ENCODE measurements around the gene FAM83D. TPM values are rescaled to one million over a fixed set of nuclear protein-coding genes. Genes with fewer than 3 reads are reported as not detected.

The FAM83D gene
- total RNA-seq, 2 experiments from 2014 or later = 24.9 to 25.6 TPM

GRCh38 chr20:38920411-38920810 is 5.8 kb upstream of the FAM83D start:
- DNase-seq (no peak), ATAC-seq (no peak)
- Mint-ChIP-seq H3K4me3 (no peak overlapping the region), H3K36me3 (ENCODE audit: low read depth) (peaks cover 40% of the 10 kb centered on the region), H3K4me1 (ENCODE audit: low read depth) (no peaks in the 10 kb centered on the region), H3K27me3 (ENCODE audit: low read depth) (no peaks in the 10 kb centered on the region), H3K27ac (no peak overlapping the region), H3K9me3 (ENCODE audit: insufficient read depth) (no peaks in the 10 kb centered on the region)
- ChIA-PET CTCF (interaction anchor here (0.9 to 1.3 kb wide), 3 partner anchors 11 to 129 kb away, joined by 3 to 4 read pairs (median 4); no protein-coding TSS in a partner anchor), POLR2A (interaction anchor here (1.9 kb wide), 1 partner anchor 41 kb away, joined by 6 read pairs; the partner anchor contains the start of gene DHX35)

DNA sequence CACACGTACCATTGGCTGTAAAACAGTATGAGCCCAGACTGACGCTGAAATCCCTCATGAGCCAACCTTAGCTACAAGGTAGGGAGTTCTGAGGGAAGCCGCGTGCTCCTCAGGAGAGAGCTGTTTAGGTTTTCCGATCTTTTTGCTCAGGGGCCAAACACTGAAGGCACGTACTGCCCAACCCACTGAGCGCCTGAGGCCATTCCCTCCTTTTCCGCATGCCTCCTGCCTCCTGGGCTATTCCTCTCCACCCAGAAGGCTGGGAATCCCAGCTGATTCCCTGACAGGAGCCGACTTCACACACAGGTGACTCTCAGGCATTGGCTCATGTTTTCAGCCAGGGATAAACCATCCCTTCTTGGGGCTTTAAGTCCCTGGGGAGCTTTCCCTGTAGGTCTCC is 5.4 kb upstream of the FAM83D start:
- CTCF ChIA-PET = interaction anchor here (0.9 to 1.6 kb wide), 4 partner anchors 11 to 129 kb away, joined by 3 to 10 read pairs (median 4); no protein-coding TSS in a partner anchor
- H3K4me1 Mint-ChIP-seq (ENCODE audit: low read depth) = peaks cover 4% of the 10 kb centered on the region
- no peak overlapping the region for H3K4me3 Mint-ChIP-seq
- H3K36me3 Mint-ChIP-seq (ENCODE audit: low read depth) = peaks cover 38% of the 10 kb centered on the region
- no peak for DNase-seq
- POLR2A ChIA-PET = interaction anchor here (1.9 kb wide), 1 partner anchor 41 kb away, joined by 6 read pairs; the partner anchor contains the start of gene DHX35
- ATAC-seq = no peak
- no peak overlapping the region for H3K27ac Mint-ChIP-seq
- H3K9me3 Mint-ChIP-seq (ENCODE audit: insufficient read depth) = no peaks in the 10 kb centered on the region
- no peaks in the 10 kb centered on the region for H3K27me3 Mint-ChIP-seq (ENCODE audit: low read depth)

GRCh38 chr20:38924718-38925117 is 1.5 kb upstream of the FAM83D start:
- no peak for ATAC-seq
- DNase-seq = no peak
- Mint-ChIP-seq H3K27ac (peak overlapping the region; percentile 7), H3K4me3 (no peak overlapping the region), H3K4me1 (ENCODE audit: low read depth) (peaks cover 24% of the 10 kb centered on the region), H3K27me3 (ENCODE audit: low read depth) (no peaks in the 10 kb centered on the region), H3K9me3 (ENCODE audit: insufficient read depth) (no peaks in the 10 kb centered on the region), H3K36me3 (ENCODE audit: low read depth) (peaks cover 37% of the 10 kb centered on the region)
- POLR2A ChIA-PET = interaction anchor here (0.8 kb wide), 1 partner anchor 38 kb away, joined by 3 read pairs; the partner anchor contains the start of gene DHX35
- CTCF ChIA-PET = interaction anchor here (0.9 to 3.2 kb wide), 4 partner anchors 32 to 124 kb away, joined by 4 to 26 read pairs (median 11); partner anchors contain the start of gene DHX35

DNA sequence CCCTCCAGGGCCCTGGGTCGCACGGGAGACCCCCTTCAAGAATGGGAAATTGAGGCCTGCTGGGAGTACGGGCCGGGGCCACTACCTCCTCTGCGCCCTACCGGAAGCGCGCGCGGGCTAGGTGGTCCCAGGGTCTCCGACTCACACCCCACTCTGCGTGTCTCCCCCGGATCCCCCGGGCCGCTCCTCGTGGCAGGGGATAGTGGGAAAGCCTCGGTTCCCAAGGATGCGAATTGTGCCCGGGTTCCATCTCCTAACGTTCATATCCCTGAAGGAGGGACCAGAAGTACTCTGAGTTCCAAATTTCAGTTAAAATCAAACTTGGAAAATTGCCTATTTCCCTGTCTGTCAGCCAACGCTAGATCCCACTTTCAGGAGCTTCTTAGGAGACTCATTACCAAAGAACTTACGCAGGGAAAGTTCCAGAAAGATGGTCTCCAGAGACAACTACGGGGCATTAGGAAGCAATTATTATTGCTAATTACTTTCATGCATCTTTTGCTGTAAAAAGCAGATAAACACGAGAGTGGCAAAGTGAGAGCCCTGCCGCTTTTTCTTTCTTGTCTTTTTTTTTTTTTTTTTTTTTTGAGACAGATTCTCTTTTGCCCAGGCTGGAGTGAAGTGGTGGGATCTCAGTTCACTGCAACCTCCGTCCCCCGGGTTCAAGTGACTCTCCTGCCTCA is 858 bp downstream of the FAM83D start:
- H3K27ac Mint-ChIP-seq = peak overlapping the region; percentile 84
- no peaks in the 10 kb centered on the region for H3K27me3 Mint-ChIP-seq (ENCODE audit: low read depth)
- ChIA-PET CTCF (interaction anchor here (0.9 to 4.6 kb wide), 17 partner anchors 14 to 122 kb away, joined by 3 to 40 read pairs (median 4); partner anchors contain the start of genes DHX35 and PPP1R16B), POLR2A (interaction anchor here (0.6 to 3.2 kb wide), 8 partner anchors 13 to 367 kb away, joined by 3 to 25 read pairs (median 3); partner anchors contain the start of genes DHX35 and PPP1R16B)
- H3K4me3 Mint-ChIP-seq = peak overlapping the region; percentile 91
- no peak for ATAC-seq
- H3K4me1 Mint-ChIP-seq (ENCODE audit: low read depth) = peaks cover 44% of the 10 kb centered on the region
- peaks cover 42% of the 10 kb centered on the region for H3K36me3 Mint-ChIP-seq (ENCODE audit: low read depth)
- DNase-seq = no peak
- H3K9me3 Mint-ChIP-seq (ENCODE audit: insufficient read depth) = no peaks in the 10 kb centered on the region

DNA sequence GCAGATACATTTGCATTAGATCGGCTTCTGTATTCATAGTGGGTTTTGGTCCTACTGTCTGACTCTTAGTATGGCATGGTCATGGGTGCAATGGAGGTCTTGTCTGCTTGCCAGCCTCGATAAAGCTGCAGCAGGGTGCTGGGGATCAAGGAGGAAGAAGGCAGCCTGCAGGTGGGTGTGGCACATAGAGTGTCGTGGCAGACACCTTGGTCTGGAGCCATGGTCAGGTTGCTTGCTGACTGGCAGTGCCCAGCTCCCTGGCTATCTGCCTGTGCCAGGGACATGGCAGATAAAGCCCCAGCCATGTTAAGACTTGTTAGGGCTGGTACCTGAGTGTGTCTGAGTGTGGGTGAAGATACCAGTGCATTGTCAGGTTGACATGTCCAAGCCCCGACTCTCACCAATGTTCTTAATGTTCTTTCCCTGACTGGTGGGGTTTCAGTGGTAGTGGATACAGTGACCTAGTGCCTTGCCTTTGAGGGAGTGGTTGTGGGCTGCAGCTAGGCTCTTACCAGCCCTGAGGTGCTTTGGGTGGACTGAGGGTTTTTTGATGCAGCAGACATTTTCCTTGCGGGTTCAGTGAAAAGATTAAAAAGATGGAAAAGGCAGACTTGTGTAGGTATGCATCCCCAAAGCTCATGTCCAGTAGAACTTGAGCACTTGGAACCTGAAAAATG is 1.8 kb downstream of the FAM83D start:
- H3K4me3 Mint-ChIP-seq = peak overlapping the region; percentile 91
- DNase-seq (peak; percentile 29), ATAC-seq (no peak)
- POLR2A ChIA-PET = interaction anchor here (1.4 to 3.2 kb wide), 2 partner anchors 16 to 34 kb away, joined by 3 to 25 read pairs; partner anchors contain the start of gene DHX35
- H3K4me1 Mint-ChIP-seq (ENCODE audit: low read depth) = peaks cover 49% of the 10 kb centered on the region
- peaks cover 41% of the 10 kb centered on the region for H3K36me3 Mint-ChIP-seq (ENCODE audit: low read depth)
- CTCF ChIA-PET = interaction anchor here (2.1 to 4.6 kb wide), 4 partner anchors 33 to 121 kb away, joined by 5 to 40 read pairs (median 18); partner anchors contain the start of gene DHX35
- H3K27me3 Mint-ChIP-seq (ENCODE audit: low read depth) = no peaks in the 10 kb centered on the region
- no peaks in the 10 kb centered on the region for H3K9me3 Mint-ChIP-seq (ENCODE audit: insufficient read depth)
- H3K27ac Mint-ChIP-seq = peak overlapping the region; percentile 60

DNA sequence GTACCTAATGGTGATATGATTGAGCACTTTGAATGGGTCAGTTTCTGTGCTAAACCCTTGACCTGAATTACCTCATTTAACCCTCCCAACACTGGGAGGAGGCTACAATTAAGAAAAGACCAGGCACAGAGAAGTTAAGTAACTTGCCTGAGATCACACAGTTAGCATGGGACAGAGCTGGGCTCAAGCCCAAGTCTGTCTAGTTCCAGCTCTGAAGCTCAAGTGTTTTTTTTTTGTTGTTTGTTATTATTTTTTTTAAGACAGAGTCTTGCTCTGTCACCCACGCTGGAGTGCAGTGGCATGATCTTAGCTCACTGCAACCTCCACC is 4.0 kb downstream of the FAM83D start:
- H3K4me3 Mint-ChIP-seq = peak overlapping the region; percentile 54
- ATAC-seq = no peak
- H3K9me3 Mint-ChIP-seq (ENCODE audit: insufficient read depth) = no peaks in the 10 kb centered on the region
- no peak for DNase-seq
- no peaks in the 10 kb centered on the region for H3K27me3 Mint-ChIP-seq (ENCODE audit: low read depth)
- CTCF ChIA-PET = interaction anchor here (1.8 to 4.6 kb wide), 2 partner anchors 68 to 119 kb away, joined by 4 to 40 read pairs; no protein-coding TSS in a partner anchor
- H3K27ac Mint-ChIP-seq = peak overlapping the region; percentile 68
- H3K36me3 Mint-ChIP-seq (ENCODE audit: low read depth) = peaks cover 35% of the 10 kb centered on the region
- peaks cover 50% of the 10 kb centered on the region for H3K4me1 Mint-ChIP-seq (ENCODE audit: low read depth)
- POLR2A ChIA-PET = interaction anchor here (0.6 to 1.0 kb wide), 2 partner anchors 32 to 930 kb away, joined by 3 read pairs; no protein-coding TSS in a partner anchor

- DNase-seq = no peak
- H3K36me3 Mint-ChIP-seq (ENCODE audit: low read depth) = peaks cover 39% of the 10 kb centered on the region
- ATAC-seq = no peak
- no peak overlapping the region for H3K27ac Mint-ChIP-seq
- H3K4me3 Mint-ChIP-seq = no peak overlapping the region
- H3K9me3 Mint-ChIP-seq (ENCODE audit: insufficient read depth) = no peaks in the 10 kb centered on the region
- H3K4me1 Mint-ChIP-seq (ENCODE audit: low read depth) = peaks cover 55% of the 10 kb centered on the region
- CTCF ChIA-PET = interaction anchor here (0.6 to 1.0 kb wide), 2 partner anchors 66 to 116 kb away, joined by 3 read pairs; no protein-coding TSS in a partner anchor
- no peaks in the 10 kb centered on the region for H3K27me3 Mint-ChIP-seq (ENCODE audit: low read depth)
- POLR2A ChIA-PET = interaction anchor here (0.6 to 1.0 kb wide), 2 partner anchors 30 to 132 kb away, joined by 3 to 4 read pairs; partner anchors contain the start of gene DHX35
Measured at GRCh38 chr20:38931984-38932383, 5.8 kb downstream of the FAM83D start.

- CTCF ChIA-PET = interaction anchor here (0.6 to 1.0 kb wide), 2 partner anchors 65 to 115 kb away, joined by 3 read pairs; no protein-coding TSS in a partner anchor
- DNase-seq = no peak
- POLR2A ChIA-PET = interaction anchor here (1.0 kb wide), 1 partner anchor 30 kb away, joined by 4 read pairs; the partner anchor contains the start of gene DHX35
- Mint-ChIP-seq H3K27me3 (ENCODE audit: low read depth) (no peaks in the 10 kb centered on the region), H3K9me3 (ENCODE audit: insufficient read depth) (no peaks in the 10 kb centered on the region), H3K4me3 (no peak overlapping the region), H3K36me3 (ENCODE audit: low read depth) (peaks cover 37% of the 10 kb centered on the region), H3K4me1 (ENCODE audit: low read depth) (peaks cover 56% of the 10 kb centered on the region), H3K27ac (no peak overlapping the region)
- ATAC-seq = no peak
Measured at GRCh38 chr20:38932457-38933120, 6.4 kb downstream of the FAM83D start.

GRCh38 chr20:38934530-38934929 is 8.3 kb downstream of the FAM83D start:
- Mint-ChIP-seq H3K4me1 (ENCODE audit: low read depth) (peaks cover 41% of the 10 kb centered on the region), H3K27ac (no peak overlapping the region), H3K4me3 (no peak overlapping the region), H3K36me3 (ENCODE audit: low read depth) (peaks cover 34% of the 10 kb centered on the region), H3K9me3 (ENCODE audit: insufficient read depth) (no peaks in the 10 kb centered on the region), H3K27me3 (ENCODE audit: low read depth) (no peaks in the 10 kb centered on the region)
- ATAC-seq = no peak
- POLR2A ChIA-PET = interaction anchor here (0.6 kb wide), 1 partner anchor 906 kb away, joined by 3 read pairs; no protein-coding TSS in a partner anchor
- CTCF ChIA-PET = interaction anchor here (1.3 kb wide), 1 partner anchor 33 kb away, joined by 3 read pairs; no protein-coding TSS in a partner anchor
- DNase-seq = no peak

DNA sequence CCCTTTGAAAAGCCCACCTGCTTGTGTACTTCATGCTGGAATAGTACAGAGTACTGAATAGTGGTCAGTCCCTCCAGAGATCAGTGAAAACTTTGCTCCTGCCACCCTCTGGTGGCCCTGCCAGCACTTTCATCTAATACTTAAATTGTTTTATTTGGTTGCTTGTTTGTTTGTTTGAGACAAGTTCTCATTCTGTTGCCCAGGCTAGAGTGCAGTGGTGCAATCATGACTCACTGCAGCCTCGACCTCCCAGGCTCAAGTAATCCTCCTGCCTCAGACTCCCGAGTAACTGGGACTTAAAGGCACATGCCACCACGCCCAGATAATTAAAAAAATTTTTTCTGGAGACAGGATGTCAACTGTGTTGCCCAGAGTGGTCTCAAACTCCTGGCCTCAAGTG is 9.1 kb downstream of the FAM83D start:
- ChIA-PET POLR2A (no interaction called here), CTCF (interaction anchor here (1.0 kb wide), 1 partner anchor 11 kb away, joined by 4 read pairs; no protein-coding TSS in a partner anchor)
- Mint-ChIP-seq H3K36me3 (ENCODE audit: low read depth) (peaks cover 33% of the 10 kb centered on the region), H3K4me3 (no peak overlapping the region), H3K9me3 (ENCODE audit: insufficient read depth) (no peaks in the 10 kb centered on the region), H3K27ac (no peak overlapping the region), H3K4me1 (ENCODE audit: low read depth) (peaks cover 34% of the 10 kb centered on the region), H3K27me3 (ENCODE audit: low read depth) (no peaks in the 10 kb centered on the region)
- ATAC-seq (no peak), DNase-seq (no peak)

DNA sequence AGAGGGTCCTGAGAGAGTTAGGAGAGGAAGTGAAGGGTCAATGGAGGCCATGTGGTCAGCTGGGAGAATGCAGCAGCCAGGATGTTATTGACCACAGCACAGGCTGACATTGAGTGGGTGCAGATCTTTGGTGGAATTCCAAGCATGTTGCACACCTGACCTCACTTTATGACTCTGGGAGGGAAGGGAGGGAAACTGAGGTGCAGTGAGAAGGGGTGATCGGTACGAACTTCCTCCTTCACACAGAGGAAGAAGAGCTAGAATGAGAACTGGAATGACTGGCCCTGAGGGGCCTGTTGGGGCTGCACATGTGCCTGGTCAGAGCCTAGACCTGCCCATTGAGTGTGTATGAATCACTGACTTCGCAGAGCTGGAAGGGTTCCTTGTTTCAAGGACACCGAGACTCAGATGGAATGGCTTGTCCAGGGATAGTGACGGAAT is 9.8 kb downstream of the FAM83D start:
- CTCF ChIA-PET = interaction anchor here (0.8 to 1.6 kb wide), 7 partner anchors 10 to 114 kb away, joined by 3 to 6 read pairs (median 4); partner anchors contain the start of gene DHX35
- no peak overlapping the region for H3K27ac Mint-ChIP-seq

More for the DNA sequence above, 9.8 kb downstream of the FAM83D start:
- ATAC-seq (no peak), DNase-seq (no peak)
- Mint-ChIP-seq H3K9me3 (ENCODE audit: insufficient read depth) (no peaks in the 10 kb centered on the region), H3K4me1 (ENCODE audit: low read depth) (peaks cover 29% of the 10 kb centered on the region), H3K4me3 (no peak overlapping the region), H3K36me3 (ENCODE audit: low read depth) (peaks cover 34% of the 10 kb centered on the region), H3K27me3 (ENCODE audit: low read depth) (no peaks in the 10 kb centered on the region)
- POLR2A ChIA-PET = no interaction called here
